Tibial artery (tissue), 4 donors: ENCODE measurements around the gene ICAM5.

Experiments
- DNase-seq, 2 donors: peaks; one replicate each; pipeline ENCODE4 v3.0.0-alpha.2; 2019
- H3K27ac ChIP-seq, 2 donors: fragments of 200-600 bp; sonication (generic) in 1 of 2; 1 replicate in 1 of 2; 2 replicates in 1 of 2; pipeline ENCODE4 v1.5.1; 2018 to 2019; ENCODE audit warnings: mild to moderate bottlenecking in 1 of 2
- H3K27me3 ChIP-seq, 2 donors: fragments of 200-600 bp; sonication (generic) in 1 of 2; one replicate each; pipeline versions ENCODE4 v1.5.1 to v1.6.0; 2016 to 2019
- H3K36me3 ChIP-seq, 3 donors: fragments of 200-600 bp; sonication (generic) in 2 of 3; one replicate each; pipeline ENCODE4 v1.5.1; 2016 to 2019; ENCODE audit warnings: mild to moderate bottlenecking in 2 of 3
- H3K4me1 ChIP-seq, 4 donors: fragments of 200-600 bp; sonication (generic) in 2 of 4; 1 replicate in 3 of 4; 2 replicates in 1 of 4; pipeline ENCODE4 v1.5.1; 2016 to 2019
- H3K4me3 ChIP-seq, 2 donors: fragments of 200-600 bp; sonication (generic) in 1 of 2; 1 replicate in 1 of 2; 2 replicates in 1 of 2; pipeline ENCODE4 v1.5.1; 2018 to 2019; ENCODE audit warnings: mild to moderate bottlenecking in 2 of 2
- H3K9me3 ChIP-seq, 3 donors: fragments of 200-600 bp; sonication (generic) in 1 of 3; one replicate each; pipeline ENCODE4 v1.5.1; 2016 to 2019
- intact Hi-C: fragments of 100-400 bp; cut with DNase I; formaldehyde crosslinking; loops from one replicate; pipeline ENCODE4 v1.15.0; 2023; ENCODE audit warnings: low total_unique reads
- TF ChIP-seq, protein P1 (sequence below), 2 experiments: fragments of 200-600 bp in 1 of 2; fragments of 450-650 bp in 1 of 2; IDR thresholded peaks; one replicate each; pipeline ENCODE4 v1.5.1; 2017 to 2019; ENCODE audit warnings: antibody characterized with exemption in 2 of 2, mild to moderate bottlenecking in 1 of 2, moderate library complexity in 1 of 2

ICAM5 gene

GRCh38 chr19:10288662-10289166, 1.0 kb upstream of the ICAM5 start:
- TF ChIP-seq, protein P1, sequence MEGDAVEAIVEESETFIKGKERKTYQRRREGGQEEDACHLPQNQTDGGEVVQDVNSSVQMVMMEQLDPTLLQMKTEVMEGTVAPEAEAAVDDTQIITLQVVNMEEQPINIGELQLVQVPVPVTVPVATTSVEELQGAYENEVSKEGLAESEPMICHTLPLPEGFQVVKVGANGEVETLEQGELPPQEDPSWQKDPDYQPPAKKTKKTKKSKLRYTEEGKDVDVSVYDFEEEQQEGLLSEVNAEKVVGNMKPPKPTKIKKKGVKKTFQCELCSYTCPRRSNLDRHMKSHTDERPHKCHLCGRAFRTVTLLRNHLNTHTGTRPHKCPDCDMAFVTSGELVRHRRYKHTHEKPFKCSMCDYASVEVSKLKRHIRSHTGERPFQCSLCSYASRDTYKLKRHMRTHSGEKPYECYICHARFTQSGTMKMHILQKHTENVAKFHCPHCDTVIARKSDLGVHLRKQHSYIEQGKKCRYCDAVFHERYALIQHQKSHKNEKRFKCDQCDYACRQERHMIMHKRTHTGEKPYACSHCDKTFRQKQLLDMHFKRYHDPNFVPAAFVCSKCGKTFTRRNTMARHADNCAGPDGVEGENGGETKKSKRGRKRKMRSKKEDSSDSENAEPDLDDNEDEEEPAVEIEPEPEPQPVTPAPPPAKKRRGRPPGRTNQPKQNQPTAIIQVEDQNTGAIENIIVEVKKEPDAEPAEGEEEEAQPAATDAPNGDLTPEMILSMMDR (IDR thresholded peaks at IDR 0.05): no peak
- intact Hi-C loops: no loop called here
- H3K9me3 ChIP-seq: no peaks in the 10 kb centered on the region
- peaks cover 6 to 91% of the 10 kb centered on the region in 2 donors for H3K27me3 ChIP-seq
- peak overlapping the region in 1 of 2 donors; percentile 40 for H3K4me3 ChIP-seq
- H3K4me1 ChIP-seq: peaks cover 0 to 64% (median 55%) of the 10 kb centered on the region in 4 donors
- no peak for DNase-seq
- no peak overlapping the region for H3K27ac ChIP-seq
- peaks cover 0 to 22% (median 19%) of the 10 kb centered on the region in 3 donors for H3K36me3 ChIP-seq

DNA sequence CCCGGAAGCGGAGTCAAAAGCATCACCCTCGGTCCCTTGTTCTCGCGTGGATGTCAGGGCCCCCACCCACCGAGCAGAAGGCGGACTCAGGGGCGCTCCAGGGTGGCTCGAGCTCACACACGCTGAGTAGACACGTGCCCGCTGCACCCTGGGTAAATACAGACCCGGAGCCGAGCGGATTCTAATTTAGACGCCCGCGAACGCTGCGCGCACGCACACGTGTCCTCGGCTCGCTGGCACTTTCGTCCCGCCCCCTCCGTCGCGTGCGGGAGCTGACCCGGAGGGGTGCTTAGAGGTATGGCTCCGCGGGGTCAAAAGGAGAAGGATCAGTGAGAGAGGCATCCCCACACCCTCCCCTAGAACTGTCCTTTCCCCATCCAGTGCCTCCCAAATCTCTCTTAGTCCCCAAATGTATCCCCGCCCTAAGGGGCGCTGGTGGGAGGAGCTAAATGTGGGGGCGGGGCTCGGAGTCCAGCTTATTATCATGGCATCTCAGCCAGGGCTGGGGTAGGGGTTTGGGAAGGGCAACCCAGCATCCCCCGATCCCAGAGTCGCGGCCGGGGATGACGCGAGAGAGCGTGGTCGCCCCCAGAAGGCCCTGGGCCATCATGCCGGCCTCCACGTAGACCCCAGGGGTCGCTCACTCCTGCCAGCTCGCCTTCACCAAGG, 451 bp upstream of the ICAM5 start:
- no peak for DNase-seq
- TF ChIP-seq, protein P1 (IDR thresholded peaks at IDR 0.05): no peak
- peak overlapping the region; percentile 15 to 40 for H3K4me3 ChIP-seq

DNA sequence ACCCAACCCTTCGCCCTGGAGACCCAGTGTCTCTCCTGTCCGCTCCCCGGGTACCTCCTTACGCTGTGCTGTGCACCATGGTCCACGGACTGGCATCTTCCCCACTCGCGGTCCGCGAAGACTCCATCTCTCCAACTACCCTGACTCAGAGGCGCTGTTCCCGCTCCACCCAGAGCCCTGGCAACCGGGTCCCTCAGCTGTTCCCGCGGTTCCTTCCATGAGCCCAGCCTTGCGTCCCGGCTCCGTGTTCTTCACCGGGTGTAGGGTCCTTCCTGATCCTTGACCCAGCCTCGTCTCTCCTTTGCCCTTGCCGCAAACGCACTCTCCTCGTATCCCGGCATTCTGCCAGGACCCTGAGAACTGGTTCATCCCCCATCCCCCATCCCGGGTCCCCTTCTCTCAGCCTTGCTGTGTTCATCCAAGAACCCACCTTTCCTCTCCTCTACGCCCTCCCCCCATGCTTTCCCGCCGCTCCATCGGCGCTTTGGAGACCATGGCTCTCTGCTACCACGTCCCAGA, 664 bp downstream of the ICAM5 start:
- no peaks in the 10 kb centered on the region for H3K9me3 ChIP-seq
- intact Hi-C loops: no loop called here
- DNase-seq: no peak
- H3K27me3 ChIP-seq: peaks cover 6 to 96% of the 10 kb centered on the region in 2 donors
- H3K27ac ChIP-seq: no peak overlapping the region
- H3K36me3 ChIP-seq: peaks cover 0 to 5% (median 3%) of the 10 kb centered on the region in 3 donors
- H3K4me3 ChIP-seq: peak overlapping the region in 1 of 2 donors; percentile 40
- peaks cover 0 to 68% (median 59%) of the 10 kb centered on the region in 4 donors for H3K4me1 ChIP-seq
- TF ChIP-seq, protein P1 (IDR thresholded peaks at IDR 0.05): no peak

More for the DNA sequence above, 451 bp upstream of the ICAM5 start:
- peaks cover 0 to 16% (median 13%) of the 10 kb centered on the region in 3 donors for H3K36me3 ChIP-seq
- no peak overlapping the region for H3K27ac ChIP-seq
- H3K4me1 ChIP-seq: peaks cover 0 to 64% (median 55%) of the 10 kb centered on the region in 4 donors
- H3K27me3 ChIP-seq: peaks cover 6 to 91% of the 10 kb centered on the region in 2 donors
- H3K9me3 ChIP-seq: no peaks in the 10 kb centered on the region
- intact Hi-C loops: no loop called here

DNA sequence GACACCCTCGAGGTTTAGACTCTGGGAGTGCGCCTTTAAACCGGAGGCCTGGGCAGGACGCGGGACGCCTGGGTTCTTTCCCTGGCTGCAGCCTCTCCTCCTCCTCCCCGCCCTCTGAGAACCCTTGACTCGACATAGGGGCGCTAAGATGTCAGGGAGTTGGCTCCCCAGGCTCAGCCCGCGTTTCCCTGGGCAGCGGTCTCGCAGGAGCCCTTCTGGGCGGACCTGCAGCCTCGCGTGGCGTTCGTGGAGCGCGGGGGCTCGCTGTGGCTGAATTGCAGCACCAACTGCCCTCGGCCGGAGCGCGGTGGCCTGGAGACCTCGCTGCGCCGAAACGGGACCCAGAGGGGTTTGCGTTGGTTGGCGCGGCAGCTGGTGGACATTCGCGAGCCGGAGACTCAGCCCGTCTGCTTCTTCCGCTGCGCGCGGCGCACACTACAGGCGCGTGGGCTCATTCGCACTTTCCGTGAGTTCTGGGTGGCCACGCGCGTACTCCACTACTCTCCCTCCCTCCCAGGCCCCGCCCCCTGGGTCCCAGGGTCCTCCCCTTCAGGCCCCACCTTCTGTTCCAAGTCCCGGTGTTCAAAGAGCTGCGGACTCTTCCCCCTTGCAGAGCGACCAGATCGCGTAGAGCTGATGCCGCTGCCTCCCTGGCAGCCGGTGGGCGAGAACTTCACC, 1.3 kb downstream of the ICAM5 start:
- H3K27me3 ChIP-seq: peaks cover 6 to 97% of the 10 kb centered on the region in 2 donors
- H3K27ac ChIP-seq: no peak overlapping the region
- TF ChIP-seq, protein P1 (IDR thresholded peaks at IDR 0.05): no peak
- no peaks in the 10 kb centered on the region for H3K9me3 ChIP-seq
- H3K4me3 ChIP-seq: peak overlapping the region; percentile 32 to 40
- no peaks in the 10 kb centered on the region for H3K36me3 ChIP-seq
- intact Hi-C loops: no loop called here
- DNase-seq: no peak
- H3K4me1 ChIP-seq: peaks cover 0 to 74% (median 65%) of the 10 kb centered on the region in 4 donors

DNA sequence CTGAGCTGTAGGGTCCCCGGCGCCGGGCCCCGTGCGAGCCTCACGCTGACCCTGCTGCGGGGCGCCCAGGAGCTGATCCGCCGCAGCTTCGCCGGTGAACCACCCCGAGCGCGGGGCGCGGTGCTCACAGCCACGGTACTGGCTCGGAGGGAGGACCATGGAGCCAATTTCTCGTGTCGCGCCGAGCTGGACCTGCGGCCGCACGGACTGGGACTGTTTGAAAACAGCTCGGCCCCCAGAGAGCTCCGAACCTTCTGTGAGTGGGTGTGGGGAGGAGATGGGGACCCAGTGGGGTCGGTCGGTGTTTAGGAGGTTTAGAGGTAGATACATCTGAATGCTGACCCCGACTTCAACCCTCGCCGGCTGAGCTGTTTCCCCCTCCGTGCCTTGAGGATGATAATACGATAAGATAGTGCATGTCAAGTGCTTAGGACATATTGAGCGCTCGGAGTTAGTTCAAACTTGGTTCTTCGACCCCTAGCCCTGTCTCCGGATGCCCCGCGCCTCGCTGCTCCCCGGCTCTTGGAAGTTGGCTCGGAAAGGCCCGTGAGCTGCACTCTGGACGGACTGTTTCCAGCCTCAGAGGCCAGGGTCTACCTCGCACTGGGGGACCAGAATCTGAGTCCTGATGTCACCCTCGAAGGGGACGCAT, 1.9 kb downstream of the ICAM5 start:
- TF ChIP-seq, protein P1 (IDR thresholded peaks at IDR 0.05): no peak
- no peaks in the 10 kb centered on the region for H3K36me3 ChIP-seq
- H3K27me3 ChIP-seq: peaks cover 6 to 100% of the 10 kb centered on the region in 2 donors
- H3K4me1 ChIP-seq: peaks cover 0 to 78% (median 67%) of the 10 kb centered on the region in 4 donors
- intact Hi-C loops: no loop called here
- H3K4me3 ChIP-seq: peak overlapping the region; percentile 32 to 40
- no peak for DNase-seq
- H3K27ac ChIP-seq: no peak overlapping the region
- no peaks in the 10 kb centered on the region for H3K9me3 ChIP-seq
